ENCODE results near the gene CCDC33. TPM values are rescaled to one million over a fixed set of nuclear protein-coding genes. Genes with fewer than 3 reads are reported as not detected.
A peak's percentile ranks its signal among the peaks of the same experiment; 100 is the strongest.

CCDC33 gene
- total RNA-seq, 4 donors from 2014 or later = 0.13 TPM; not detected in 3

DNA sequence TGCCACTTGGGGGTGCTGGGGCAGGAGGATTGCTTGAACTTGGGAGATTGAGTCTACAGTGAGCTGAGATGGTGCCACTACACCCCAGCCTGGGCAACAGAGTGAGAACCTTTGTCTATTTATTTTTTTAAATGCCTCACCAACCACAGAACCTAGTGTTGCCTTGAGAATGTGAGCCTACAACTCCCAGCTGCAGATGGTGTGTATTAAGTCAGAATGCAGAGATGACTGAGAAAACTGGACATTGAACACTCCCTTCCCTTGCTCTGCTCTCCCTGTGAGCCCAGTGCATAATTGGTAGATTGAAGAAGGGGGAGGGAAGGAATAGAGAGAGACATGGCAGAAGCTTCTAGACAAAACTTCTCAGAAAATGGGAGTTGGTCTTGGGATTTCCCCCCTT lies 53.5 kb downstream of the CCDC33 start:
- intact Hi-C loops (cut with DNase I) = no loop called here

DNA sequence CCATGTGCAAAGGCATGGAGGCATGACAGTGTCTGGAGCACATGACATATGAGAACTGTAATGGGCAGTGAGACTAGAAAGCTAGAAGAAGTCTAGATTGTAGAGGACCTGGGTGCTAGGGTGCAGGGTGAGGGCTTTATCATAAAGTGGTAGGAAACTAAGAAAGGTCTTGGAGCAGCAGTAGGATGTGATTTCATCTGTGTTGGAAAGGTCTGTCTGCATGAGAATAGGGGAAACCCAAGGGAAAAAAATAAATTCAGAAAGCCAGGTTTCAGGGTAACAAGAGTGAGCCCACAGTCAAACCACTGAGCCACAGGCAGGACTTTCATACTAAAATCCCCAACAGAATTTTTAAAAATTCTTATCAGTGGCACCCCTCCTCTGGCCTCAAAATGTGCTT lies 54.5 kb downstream of the CCDC33 start:
- intact Hi-C loops (cut with DNase I) = no loop called here
- no peak for DNase-seq
- H3K27me3 ChIP-seq = no peaks in the 10 kb centered on the region
- no peak overlapping the region for H3K27ac ChIP-seq
- H3K9me3 ChIP-seq = no peaks in the 10 kb centered on the region
- no peaks in the 10 kb centered on the region for H3K36me3 ChIP-seq
- H3K4me1 ChIP-seq = no peaks in the 10 kb centered on the region
- no peak for TF ChIP-seq POLR2A (IDR thresholded peaks at IDR 0.05)
- TF ChIP-seq, protein P1, sequence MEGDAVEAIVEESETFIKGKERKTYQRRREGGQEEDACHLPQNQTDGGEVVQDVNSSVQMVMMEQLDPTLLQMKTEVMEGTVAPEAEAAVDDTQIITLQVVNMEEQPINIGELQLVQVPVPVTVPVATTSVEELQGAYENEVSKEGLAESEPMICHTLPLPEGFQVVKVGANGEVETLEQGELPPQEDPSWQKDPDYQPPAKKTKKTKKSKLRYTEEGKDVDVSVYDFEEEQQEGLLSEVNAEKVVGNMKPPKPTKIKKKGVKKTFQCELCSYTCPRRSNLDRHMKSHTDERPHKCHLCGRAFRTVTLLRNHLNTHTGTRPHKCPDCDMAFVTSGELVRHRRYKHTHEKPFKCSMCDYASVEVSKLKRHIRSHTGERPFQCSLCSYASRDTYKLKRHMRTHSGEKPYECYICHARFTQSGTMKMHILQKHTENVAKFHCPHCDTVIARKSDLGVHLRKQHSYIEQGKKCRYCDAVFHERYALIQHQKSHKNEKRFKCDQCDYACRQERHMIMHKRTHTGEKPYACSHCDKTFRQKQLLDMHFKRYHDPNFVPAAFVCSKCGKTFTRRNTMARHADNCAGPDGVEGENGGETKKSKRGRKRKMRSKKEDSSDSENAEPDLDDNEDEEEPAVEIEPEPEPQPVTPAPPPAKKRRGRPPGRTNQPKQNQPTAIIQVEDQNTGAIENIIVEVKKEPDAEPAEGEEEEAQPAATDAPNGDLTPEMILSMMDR (IDR thresholded peaks at IDR 0.05) = no peak
- no peak overlapping the region for H3K4me3 ChIP-seq (replicated peaks in 1 of 3)

More for the DNA sequence above, 53.5 kb downstream of the CCDC33 start:
- H3K4me1 ChIP-seq = no peaks in the 10 kb centered on the region
- no peaks in the 10 kb centered on the region for H3K27me3 ChIP-seq
- no peak overlapping the region for H3K4me3 ChIP-seq (replicated peaks in 1 of 3)
- H3K27ac ChIP-seq = no peak overlapping the region
- TF ChIP-seq, protein P1 (IDR thresholded peaks at IDR 0.05) = no peak
- no peak for TF ChIP-seq POLR2A (IDR thresholded peaks at IDR 0.05)
- no peak for DNase-seq
- no peaks in the 10 kb centered on the region for H3K9me3 ChIP-seq
- no peaks in the 10 kb centered on the region for H3K36me3 ChIP-seq

- no peaks in the 10 kb centered on the region for H3K36me3 ChIP-seq
- no peak for TF ChIP-seq POLR2A (IDR thresholded peaks at IDR 0.05)
- TF ChIP-seq, protein P1 (IDR thresholded peaks at IDR 0.05) = no peak
- intact Hi-C loops (cut with DNase I) = no loop called here
- peak; percentile 76 to 86 for DNase-seq
- no peak overlapping the region for H3K27ac ChIP-seq
- no peak overlapping the region for H3K4me3 ChIP-seq (replicated peaks in 1 of 3)
- H3K9me3 ChIP-seq = no peaks in the 10 kb centered on the region
- no peaks in the 10 kb centered on the region for H3K4me1 ChIP-seq
- WGBS, 2 donors = 7 to 11% methylated on average over 17 to 18 of the region's 20 CpGs
- H3K27me3 ChIP-seq = no peaks in the 10 kb centered on the region
Measured at GRCh38 chr15:74291101-74292071, 55.3 kb downstream of the CCDC33 start.

GRCh38 chr15:74293021-74293810 lies 57.1 kb downstream of the CCDC33 start:
- Histone ChIP-seq H3K27ac (no peak overlapping the region), H3K27me3 (no peaks in the 10 kb centered on the region), H3K4me1 (no peaks in the 10 kb centered on the region), H3K4me3 (replicated peaks in 1 of 3) (no peak overlapping the region), H3K36me3 (no peaks in the 10 kb centered on the region), H3K9me3 (no peaks in the 10 kb centered on the region)
- TF ChIP-seq, protein P1 (IDR thresholded peaks at IDR 0.05) = no peak
- TF ChIP-seq POLR2A (IDR thresholded peaks at IDR 0.05) = no peak
- 67 to 74% methylated on average over 3 of the region's 3 CpGs for whole genome bisulfite sequencing, 2 donors
- intact Hi-C loops (cut with DNase I) = no loop called here
- DNase-seq = no peak

DNA sequence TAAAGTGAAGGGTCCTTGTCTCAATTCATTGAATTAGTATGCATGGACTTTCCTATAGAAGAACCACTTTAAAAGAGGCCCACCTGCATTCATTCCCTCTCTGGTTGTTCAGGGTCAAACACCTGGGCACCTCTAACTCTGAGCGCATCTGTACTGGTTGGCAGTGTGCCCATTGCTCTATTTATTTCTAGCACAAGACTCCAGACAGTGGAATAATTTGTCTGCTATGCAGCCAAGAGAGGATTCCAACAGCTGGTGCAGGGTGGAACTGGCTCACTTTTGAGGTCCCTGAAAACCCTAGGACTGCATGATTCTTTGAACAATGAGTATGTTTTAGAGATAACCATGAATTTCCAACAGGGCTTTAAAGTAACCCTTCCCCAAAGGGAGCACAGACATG lies 57.9 kb downstream of the CCDC33 start:
- Histone ChIP-seq H3K4me3 (replicated peaks in 1 of 3) (no peak overlapping the region), H3K27me3 (no peaks in the 10 kb centered on the region), H3K4me1 (no peaks in the 10 kb centered on the region), H3K36me3 (no peaks in the 10 kb centered on the region), H3K9me3 (no peaks in the 10 kb centered on the region), H3K27ac (no peak overlapping the region)
- intact Hi-C loops (cut with DNase I) = no loop called here
- DNase-seq = no peak
- no peak for TF ChIP-seq POLR2A (IDR thresholded peaks at IDR 0.05)
- TF ChIP-seq, protein P1 (IDR thresholded peaks at IDR 0.05) = no peak
- 25 to 35% methylated on average over 1 of the region's 1 CpG for WGBS, 2 donors
